ENCODE data around the gene MRPS25. TPM values are rescaled to one million over a fixed set of nuclear protein-coding genes. Genes with fewer than 3 reads are reported as not detected.
A peak's percentile ranks its signal among the peaks of the same experiment; 100 is the strongest.

Gene MRPS25
- total RNA-seq, 1 experiment from 2014 or later = 60.6 TPM

DNA sequence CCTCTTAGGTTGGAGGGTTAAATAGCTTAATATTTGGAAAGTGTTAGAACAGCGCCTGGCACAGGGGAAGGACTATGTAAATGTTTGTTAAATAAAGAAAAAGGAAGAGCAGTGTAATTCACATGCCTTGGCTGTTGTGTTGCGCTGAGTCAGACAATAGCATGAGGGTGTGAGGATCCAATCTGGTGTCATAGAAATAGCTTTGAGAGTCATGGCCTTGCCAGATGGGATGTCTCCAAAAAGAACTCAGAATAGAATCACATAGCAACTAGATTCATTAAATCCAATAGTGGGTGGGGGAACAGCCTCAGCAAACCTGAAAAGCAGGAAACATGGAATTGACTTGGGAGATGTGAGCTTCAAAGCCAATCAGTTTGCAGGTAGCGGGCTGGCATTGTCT, 37.7 kb upstream of the MRPS25 start:
- Histone ChIP-seq H3K4me1 (ENCODE audit: low read length) (peaks cover 15% of the 10 kb centered on the region), H3K9me2 (replicated peaks; ENCODE audit: insufficient read depth, low read length) (no peaks in the 10 kb centered on the region), H4K20me1 (ENCODE audit: insufficient read depth, low read depth, low read length) (no peaks in the 10 kb centered on the region), H3K4me3 (ENCODE audit: low read length) (no peak overlapping the region), H3K27me3 (ENCODE audit: low read length) (no peaks in the 10 kb centered on the region), H3K36me3 (ENCODE audit: insufficient read depth, low read length) (no peaks in the 10 kb centered on the region), H3K4me2 (ENCODE audit: low read depth, low read length, poor library complexity, severe bottlenecking) (no peak overlapping the region), H3K79me2 (ENCODE audit: low read length) (peaks cover 9% of the 10 kb centered on the region), H3K27ac (ENCODE audit: low read length) (no peak overlapping the region), H3K9ac (ENCODE audit: low read length) (no peak overlapping the region), H2AFZ (ENCODE audit: low read length) (no peak overlapping the region), H3K9me3 (ENCODE audit: low read length) (no peaks in the 10 kb centered on the region)
- DNase-seq = no peak

- H3K4me1 ChIP-seq (ENCODE audit: low read length) = peaks cover 20% of the 10 kb centered on the region
- H3K9ac ChIP-seq (ENCODE audit: low read length) = no peak overlapping the region
- H3K4me2 ChIP-seq (ENCODE audit: low read depth, low read length, poor library complexity, severe bottlenecking) = no peak overlapping the region
- no peaks in the 10 kb centered on the region for H3K9me3 ChIP-seq (ENCODE audit: low read length)
- no peaks in the 10 kb centered on the region for H3K27me3 ChIP-seq (ENCODE audit: low read length)
- no peak for DNase-seq
- H3K9me2 ChIP-seq (replicated peaks; ENCODE audit: insufficient read depth, low read length) = no peaks in the 10 kb centered on the region
- H2AFZ ChIP-seq (ENCODE audit: low read length) = no peak overlapping the region
- H3K4me3 ChIP-seq (ENCODE audit: low read length) = no peak overlapping the region
- no peaks in the 10 kb centered on the region for H3K36me3 ChIP-seq (ENCODE audit: insufficient read depth, low read length)
- peaks cover 14% of the 10 kb centered on the region for H3K79me2 ChIP-seq (ENCODE audit: low read length)
- no peak overlapping the region for H3K27ac ChIP-seq (ENCODE audit: low read length)
- H4K20me1 ChIP-seq (ENCODE audit: insufficient read depth, low read depth, low read length) = no peaks in the 10 kb centered on the region
Measured at GRCh38 chr3:15102256-15102655, 37.1 kb upstream of the MRPS25 start.

GRCh38 chr3:15099364-15100098, 34.4 kb upstream of the MRPS25 start:
- peak overlapping the region; percentile 89 for H3K9ac ChIP-seq (ENCODE audit: low read length)
- peaks cover 16% of the 10 kb centered on the region for H3K36me3 ChIP-seq (ENCODE audit: insufficient read depth, low read length)
- H2AFZ ChIP-seq (ENCODE audit: low read length) = peak overlapping the region; percentile 74
- H3K9me2 ChIP-seq (replicated peaks; ENCODE audit: insufficient read depth, low read length) = no peaks in the 10 kb centered on the region
- peaks cover 20% of the 10 kb centered on the region for H3K4me1 ChIP-seq (ENCODE audit: low read length)
- H3K9me3 ChIP-seq (ENCODE audit: low read length) = no peaks in the 10 kb centered on the region
- H3K27me3 ChIP-seq (ENCODE audit: low read length) = no peaks in the 10 kb centered on the region
- H4K20me1 ChIP-seq (ENCODE audit: insufficient read depth, low read depth, low read length) = no peaks in the 10 kb centered on the region
- peaks cover 29% of the 10 kb centered on the region for H3K79me2 ChIP-seq (ENCODE audit: low read length)
- H3K27ac ChIP-seq (ENCODE audit: low read length) = no peak overlapping the region
- H3K4me3 ChIP-seq (ENCODE audit: low read length) = peak overlapping the region; percentile 90
- no peak for DNase-seq
- H3K4me2 ChIP-seq (ENCODE audit: low read depth, low read length, poor library complexity, severe bottlenecking) = peak overlapping the region; percentile 92

GRCh38 chr3:15098503-15099363, 33.6 kb upstream of the MRPS25 start, which contains the start of gene RBSN:
Gene RBSN (minus strand): TSS chr3:15099148. CDS start chr3:15096120, 3,028 bp downstream.
- H3K4me2 ChIP-seq (ENCODE audit: low read depth, low read length, poor library complexity, severe bottlenecking) = peak within 1 kb of the TSS; percentile 92
- no peaks in the 10 kb centered on the region for H4K20me1 ChIP-seq (ENCODE audit: insufficient read depth, low read depth, low read length)
- peak within 1 kb of the TSS; percentile 38 for H3K27ac ChIP-seq (ENCODE audit: low read length)
- peaks cover 20% of the 10 kb centered on the region for H3K36me3 ChIP-seq (ENCODE audit: insufficient read depth, low read length)
- DNase-seq = peak; percentile 99
- H3K4me1 ChIP-seq (ENCODE audit: low read length) = peaks cover 20% of the 10 kb centered on the region
- no peaks in the 10 kb centered on the region for H3K9me2 ChIP-seq (replicated peaks; ENCODE audit: insufficient read depth, low read length)
- peaks cover 29% of the 10 kb centered on the region for H3K79me2 ChIP-seq (ENCODE audit: low read length)
- peak within 1 kb of the TSS; percentile 89 for H3K9ac ChIP-seq (ENCODE audit: low read length)
- H3K9me3 ChIP-seq (ENCODE audit: low read length) = no peaks in the 10 kb centered on the region
- peak within 1 kb of the TSS; percentile 74 for H2AFZ ChIP-seq (ENCODE audit: low read length)
- H3K4me3 ChIP-seq (ENCODE audit: low read length) = peak within 1 kb of the TSS; percentile 90
- H3K27me3 ChIP-seq (ENCODE audit: low read length) = no peaks in the 10 kb centered on the region

GRCh38 chr3:15097891-15098290, 32.8 kb upstream of the MRPS25 start:
- H3K4me1 ChIP-seq (ENCODE audit: low read length) = peaks cover 19% of the 10 kb centered on the region
- H3K9me3 ChIP-seq (ENCODE audit: low read length) = no peaks in the 10 kb centered on the region
- H3K4me3 ChIP-seq (ENCODE audit: low read length) = peak overlapping the region; percentile 90
- peak overlapping the region; percentile 92 for H3K4me2 ChIP-seq (ENCODE audit: low read depth, low read length, poor library complexity, severe bottlenecking)
- H4K20me1 ChIP-seq (ENCODE audit: insufficient read depth, low read depth, low read length) = no peaks in the 10 kb centered on the region
- peak overlapping the region; percentile 24; the same call in 1 of the 2 replicates for H2AFZ ChIP-seq (ENCODE audit: low read length)
- H3K9me2 ChIP-seq (replicated peaks; ENCODE audit: insufficient read depth, low read length) = no peaks in the 10 kb centered on the region
- peak; percentile 84 for DNase-seq
- peaks cover 20% of the 10 kb centered on the region for H3K36me3 ChIP-seq (ENCODE audit: insufficient read depth, low read length)
- H3K9ac ChIP-seq (ENCODE audit: low read length) = peak overlapping the region; percentile 89
- H3K27me3 ChIP-seq (ENCODE audit: low read length) = no peaks in the 10 kb centered on the region
- peaks cover 29% of the 10 kb centered on the region for H3K79me2 ChIP-seq (ENCODE audit: low read length)
- peak overlapping the region; percentile 39; the same call in 1 of the 2 replicates for H3K27ac ChIP-seq (ENCODE audit: low read length)

- no peak for DNase-seq
- H3K36me3 ChIP-seq (ENCODE audit: insufficient read depth, low read length) = peaks cover 25% of the 10 kb centered on the region
- no peaks in the 10 kb centered on the region for H3K9me3 ChIP-seq (ENCODE audit: low read length)
- H3K27ac ChIP-seq (ENCODE audit: low read length) = no peak overlapping the region
- no peak overlapping the region for H3K9ac ChIP-seq (ENCODE audit: low read length)
- no peaks in the 10 kb centered on the region for H3K27me3 ChIP-seq (ENCODE audit: low read length)
- peaks cover 15% of the 10 kb centered on the region for H3K4me1 ChIP-seq (ENCODE audit: low read length)
- H3K4me3 ChIP-seq (ENCODE audit: low read length) = no peak overlapping the region
- H4K20me1 ChIP-seq (ENCODE audit: insufficient read depth, low read depth, low read length) = no peaks in the 10 kb centered on the region
- no peak overlapping the region for H2AFZ ChIP-seq (ENCODE audit: low read length)
- no peak overlapping the region for H3K4me2 ChIP-seq (ENCODE audit: low read depth, low read length, poor library complexity, severe bottlenecking)
- H3K9me2 ChIP-seq (replicated peaks; ENCODE audit: insufficient read depth, low read length) = no peaks in the 10 kb centered on the region
- peaks cover 29% of the 10 kb centered on the region for H3K79me2 ChIP-seq (ENCODE audit: low read length)
Measured at GRCh38 chr3:15096046-15096445, 30.9 kb upstream of the MRPS25 start.

- H3K36me3 ChIP-seq (ENCODE audit: insufficient read depth, low read length) = peaks cover 35% of the 10 kb centered on the region
- no peak for DNase-seq
Measured at GRCh38 chr3:15094187-15094875, 29.2 kb upstream of the MRPS25 start.

More at GRCh38 chr3:15094187-15094875, 29.2 kb upstream of the MRPS25 start:
- Histone ChIP-seq H3K79me2 (ENCODE audit: low read length) (peaks cover 29% of the 10 kb centered on the region), H3K9me2 (replicated peaks; ENCODE audit: insufficient read depth, low read length) (no peaks in the 10 kb centered on the region), H3K27ac (ENCODE audit: low read length) (no peak overlapping the region), H3K4me1 (ENCODE audit: low read length) (peaks cover 8% of the 10 kb centered on the region), H3K4me2 (ENCODE audit: low read depth, low read length, poor library complexity, severe bottlenecking) (no peak overlapping the region), H2AFZ (ENCODE audit: low read length) (no peak overlapping the region), H3K27me3 (ENCODE audit: low read length) (no peaks in the 10 kb centered on the region), H3K9me3 (ENCODE audit: low read length) (no peaks in the 10 kb centered on the region), H3K4me3 (ENCODE audit: low read length) (no peak overlapping the region), H4K20me1 (ENCODE audit: insufficient read depth, low read depth, low read length) (no peaks in the 10 kb centered on the region), H3K9ac (ENCODE audit: low read length) (no peak overlapping the region)
